Prostate gland (tissue), 2 donors: ENCODE data around the gene RPAP2. TPM values are rescaled to one million over a fixed set of nuclear protein-coding genes. Genes with fewer than 3 reads are reported as not detected.

Experiments used
- DNase-seq: peaks from one replicate; pipeline ENCODE4 v3.0.0-alpha.2; 2019; ENCODE audit warnings: low spot score
- H3K27ac ChIP-seq, 2 donors: fragments of 200-600 bp; sonication (generic); 2 replicates each; pipeline ENCODE4 v1.5.1; 2017 to 2019
- H3K27me3 ChIP-seq: fragments of 200-600 bp; sonication (generic); replicated peaks from 2 replicates; pipeline ENCODE4 v1.5.1; 2019; ENCODE audit not compliant: insufficient read depth
- H3K36me3 ChIP-seq, 2 donors: fragments of 200-600 bp; sonication (generic); 1 replicate in 1 of 2; 2 replicates in 1 of 2; pipeline versions ENCODE4 v1.5.1 to v1.8.1; 2017 to 2019
- H3K4me1 ChIP-seq: fragments of 200-600 bp; sonication (generic); replicated peaks from 2 replicates; pipeline ENCODE4 v1.5.1; 2019
- H3K4me3 ChIP-seq, 2 donors: fragments of 200-600 bp; sonication (generic); 2 replicates each; pipeline ENCODE4 v1.5.1; 2017 to 2019
- H3K9me3 ChIP-seq: fragments of 200-600 bp; sonication (generic); 2 replicates; pipeline ENCODE4 v1.5.1; 2017
- POLR2A ChIP-seq: fragments of 450-650 bp; IDR thresholded peaks from one replicate; pipeline ENCODE4 v1.6.1; 2016; ENCODE audit warnings: antibody characterized with exemption, mild to moderate bottlenecking
- POLR2AphosphoS5 ChIP-seq: sonication (generic); formaldehyde crosslinking; IDR thresholded peaks from one replicate; pipeline ENCODE4 v1.6.1; 2017; ENCODE audit warnings: antibody characterized with exemption
- WGBS: methylation state at CpG from one replicate; pipeline ENCODE4 v1.1.5; 2018; 5-methylcytosine and 5-hydroxymethylcytosine counted together
- intact Hi-C: fragments of 100-400 bp; cut with DNase I; formaldehyde crosslinking; loops from one replicate; pipeline ENCODE4 v1.14.2; 2022
- small RNA-seq, 2 donors: library from RNA; depleted of rRNA; stranded (forward); fragments of <200 nt; gene quantifications; one replicate each; pipeline ENCODE3, GENCODE V24; 2016
- total RNA-seq, 2 donors: library from RNA; depleted of rRNA; stranded (reverse); fragments of >200 nt; gene quantifications; one replicate each; pipeline ENCODE4 v1.1.0, GENCODE V29; 2016
- TF ChIP-seq, protein P1 (sequence below), 4 experiments: fragments of 200-600 bp in 2 of 4; fragments of 450-650 bp in 2 of 4; sonication (generic) in 2 of 4; IDR thresholded peaks; 1 replicate in 3 of 4; 2 replicates in 1 of 4; pipeline ENCODE4 v1.5.1; 2016 to 2019; ENCODE audit warnings: antibody characterized with exemption in 4 of 4, mild to moderate bottlenecking in 2 of 4, moderate library complexity in 2 of 4

The RPAP2 gene
- total RNA-seq, 2 donors from 2014 or later = 6.5 to 11.0 TPM

- TF ChIP-seq POLR2A (no peak), POLR2AphosphoS5 (no peak)
- TF ChIP-seq, protein P1, sequence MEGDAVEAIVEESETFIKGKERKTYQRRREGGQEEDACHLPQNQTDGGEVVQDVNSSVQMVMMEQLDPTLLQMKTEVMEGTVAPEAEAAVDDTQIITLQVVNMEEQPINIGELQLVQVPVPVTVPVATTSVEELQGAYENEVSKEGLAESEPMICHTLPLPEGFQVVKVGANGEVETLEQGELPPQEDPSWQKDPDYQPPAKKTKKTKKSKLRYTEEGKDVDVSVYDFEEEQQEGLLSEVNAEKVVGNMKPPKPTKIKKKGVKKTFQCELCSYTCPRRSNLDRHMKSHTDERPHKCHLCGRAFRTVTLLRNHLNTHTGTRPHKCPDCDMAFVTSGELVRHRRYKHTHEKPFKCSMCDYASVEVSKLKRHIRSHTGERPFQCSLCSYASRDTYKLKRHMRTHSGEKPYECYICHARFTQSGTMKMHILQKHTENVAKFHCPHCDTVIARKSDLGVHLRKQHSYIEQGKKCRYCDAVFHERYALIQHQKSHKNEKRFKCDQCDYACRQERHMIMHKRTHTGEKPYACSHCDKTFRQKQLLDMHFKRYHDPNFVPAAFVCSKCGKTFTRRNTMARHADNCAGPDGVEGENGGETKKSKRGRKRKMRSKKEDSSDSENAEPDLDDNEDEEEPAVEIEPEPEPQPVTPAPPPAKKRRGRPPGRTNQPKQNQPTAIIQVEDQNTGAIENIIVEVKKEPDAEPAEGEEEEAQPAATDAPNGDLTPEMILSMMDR (IDR thresholded peaks at IDR 0.05) = no peak
- no peak overlapping the region for H3K27ac ChIP-seq
- H3K4me3 ChIP-seq = no peak overlapping the region
- WGBS = 60% methylated on average over 2 of the region's 2 CpGs
- no peaks in the 10 kb centered on the region for H3K9me3 ChIP-seq
- intact Hi-C loops = no loop called here
- no peaks in the 10 kb centered on the region for H3K27me3 ChIP-seq
- DNase-seq = no peak
- no peaks in the 10 kb centered on the region for H3K36me3 ChIP-seq
- H3K4me1 ChIP-seq = no peaks in the 10 kb centered on the region
Observed at GRCh38 chr1:92446546-92446945, 147.7 kb downstream of the RPAP2 start.

DNA sequence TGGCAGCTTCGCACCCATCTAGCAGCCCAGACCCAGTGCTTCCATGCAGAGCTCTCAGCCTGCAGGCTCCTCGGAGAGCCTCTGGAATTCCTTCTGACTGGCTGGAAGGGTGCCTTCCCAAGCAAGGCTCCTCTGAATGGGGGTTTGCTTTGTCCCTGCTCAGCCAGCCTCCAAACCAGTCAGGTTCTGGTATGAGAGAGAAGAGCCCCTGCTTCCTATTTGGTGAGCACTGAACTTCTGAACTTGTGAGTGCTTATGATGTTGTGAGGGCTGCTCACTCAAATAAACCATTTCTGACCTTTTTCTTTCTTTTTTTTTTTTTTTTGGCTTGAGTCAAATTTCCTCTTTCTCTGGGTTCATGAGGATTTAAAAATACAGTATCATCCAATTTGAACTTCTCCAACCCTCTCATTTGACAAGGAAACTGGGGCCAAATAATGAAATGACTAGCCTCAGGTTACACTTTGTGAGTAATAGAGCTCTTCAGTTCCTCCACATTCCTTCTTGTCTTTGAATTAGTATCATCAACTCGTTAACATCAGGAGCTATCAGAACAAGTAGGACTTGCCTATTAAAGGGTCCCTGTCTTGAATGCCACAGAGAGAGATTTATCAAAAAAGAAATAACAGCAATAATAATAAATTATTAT lies 148.3 kb downstream of the RPAP2 start:
- WGBS = 48% methylated on average over 3 of the region's 3 CpGs
- H3K27ac ChIP-seq = no peak overlapping the region
- intact Hi-C loops = no loop called here
- H3K4me1 ChIP-seq = no peaks in the 10 kb centered on the region
- H3K4me3 ChIP-seq = no peak overlapping the region
- no peaks in the 10 kb centered on the region for H3K27me3 ChIP-seq
- DNase-seq = no peak
- H3K36me3 ChIP-seq = no peaks in the 10 kb centered on the region
- no peak for TF ChIP-seq POLR2A
- TF ChIP-seq, protein P1 (IDR thresholded peaks at IDR 0.05) = no peak
- TF ChIP-seq POLR2AphosphoS5 = no peak
- H3K9me3 ChIP-seq = no peaks in the 10 kb centered on the region

DNA sequence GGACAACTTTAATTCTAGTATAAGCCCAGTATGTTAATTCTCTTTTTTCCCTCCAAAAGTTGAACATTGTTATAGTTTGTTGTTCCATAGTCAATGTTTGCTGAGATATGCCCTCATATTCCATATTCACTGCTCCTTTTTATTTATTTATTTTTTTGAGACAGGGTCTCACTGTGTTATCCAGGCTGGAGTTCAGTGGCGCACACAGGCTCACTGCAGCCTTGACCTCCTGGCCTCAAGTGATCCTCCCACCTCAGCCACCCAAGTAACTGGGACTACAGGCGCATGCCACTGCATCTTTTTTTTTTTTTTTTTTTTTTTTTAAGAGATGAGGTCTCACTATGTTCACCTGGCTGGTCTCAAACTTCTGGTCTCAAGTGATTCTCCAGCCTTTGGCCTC lies 149.1 kb downstream of the RPAP2 start:
- H3K27ac ChIP-seq = no peak overlapping the region
- intact Hi-C loops = no loop called here
- no peaks in the 10 kb centered on the region for H3K27me3 ChIP-seq
- whole genome bisulfite sequencing = 94% methylated on average over 2 of the region's 2 CpGs
- TF ChIP-seq POLR2A (no peak), POLR2AphosphoS5 (no peak)
- TF ChIP-seq, protein P1 (IDR thresholded peaks at IDR 0.05) = no peak
- H3K4me3 ChIP-seq = no peak overlapping the region
- no peaks in the 10 kb centered on the region for H3K9me3 ChIP-seq
- H3K4me1 ChIP-seq = no peaks in the 10 kb centered on the region
- no peak for DNase-seq
- H3K36me3 ChIP-seq = no peaks in the 10 kb centered on the region

Small RNAs within 50 kb of the gene (small RNA-seq; reads per million reads assigned to genes)
- 0 reads per million in 2 donors for gene RN7SL824P

Other genes with a start within 250 kb of the RPAP2 start
- gene SETSIP, start 223.6 kb upstream of the RPAP2 start, total RNA-seq = not detected
- gene BTBD8, start 218.7 kb upstream of the RPAP2 start, total RNA-seq = 10 to 100 TPM in 1 of 2 donors, 1 to 10 TPM in 1; 6.3 to 15.7 TPM
- not detected for gene C1orf146, start 81.1 kb upstream of the RPAP2 start, total RNA-seq
- 1 to 10 TPM; 4.7 to 9.5 TPM for gene GLMN, start 72 bp upstream of the RPAP2 start, total RNA-seq
- gene GFI1, start 187.9 kb downstream of the RPAP2 start, total RNA-seq = 1 to 10 TPM in 1 of 2 donors, under 1 TPM in 1; 0.32 to 2.1 TPM